H1 (cell line): Measurements from ENCODE around the gene SENP2.

Source experiments
- BCL11A ChIP-seq, 2 experiments: IDR thresholded peaks; one replicate each; pipeline ENCODE4 v1.6.1; 2011; ENCODE audit warnings: low read depth in 2 of 2, low read length in 2 of 2, mild to moderate bottlenecking in 2 of 2
- CEBPB ChIP-seq: IDR thresholded peaks from 2 replicates; pipeline ENCODE4 v1.6.1; 2012; ENCODE audit warnings: low read depth, low read length
- CTCF ChIP-seq, 3 experiments: IDR thresholded peaks; 1 replicate in 2 of 3; 2 replicates in 1 of 3; pipeline versions ENCODE4 v1.5.1 to v1.6.1; 2011; ENCODE audit warnings: low read length in 3 of 3, mild to moderate bottlenecking in 3 of 3, inconsistent platforms in 2 of 3, low read depth in 1 of 3, moderate library complexity in 1 of 3; ENCODE audit not compliant: insufficient read depth in 1 of 3; ENCODE audit errors: control extremely low read depth in 1 of 3
- EP300 ChIP-seq, 2 experiments: IDR thresholded peaks; 1 replicate in 1 of 2; 2 replicates in 1 of 2; pipeline ENCODE4 v1.6.1; 2011 to 2012; ENCODE audit warnings: low read depth in 2 of 2, low read length in 2 of 2, mild to moderate bottlenecking in 2 of 2, borderline replicate concordance in 1 of 2, inconsistent platforms in 1 of 2, moderate library complexity in 1 of 2
- EZH2 ChIP-seq: fragments of 200-600 bp; sonication (generic); IDR thresholded peaks from 2 replicates; pipeline ENCODE4 v1.7.1; 2012; ENCODE audit warnings: low read depth, mild to moderate bottlenecking, moderate library complexity, low read length, inconsistent platforms; ENCODE audit not compliant: severe bottlenecking
- KDM5A ChIP-seq: fragments of 200-600 bp; IDR thresholded peaks from 2 replicates; pipeline ENCODE4 v1.7.1; 2012; ENCODE audit warnings: mild to moderate bottlenecking, low read length, inconsistent platforms, mixed read lengths
- POLR2A ChIP-seq, 2 experiments: IDR thresholded peaks; 1 replicate in 1 of 2; 2 replicates in 1 of 2; pipeline ENCODE4 v1.6.1; 2011; ENCODE audit warnings: low read depth in 2 of 2, low read length in 2 of 2, mild to moderate bottlenecking in 2 of 2; ENCODE audit errors: control extremely low read depth in 1 of 2
- RFX5 ChIP-seq: IDR thresholded peaks from 2 replicates; pipeline ENCODE4 v1.6.1; 2011; ENCODE audit warnings: low read depth, low read length, improper control_type of control experiment, borderline replicate concordance
- SIN3A ChIP-seq, 2 experiments: IDR thresholded peaks in 1 of 2; conservative IDR thresholded peaks in 1 of 2; 2 replicates each; pipeline ENCODE4 v1.6.1; 2011 to 2012; ENCODE audit warnings: low read length in 2 of 2, improper control_type of control experiment in 1 of 2, low read depth in 1 of 2, mild to moderate bottlenecking in 1 of 2
- SIRT6 ChIP-seq: IDR thresholded peaks from one replicate; pipeline ENCODE4 v1.7.1; 2012; ENCODE audit warnings: low read length, inconsistent platforms
- TAF1 ChIP-seq: IDR thresholded peaks from 2 replicates; pipeline ENCODE4 v1.6.1; 2011; ENCODE audit warnings: mild to moderate bottlenecking, low read depth, low read length
- TBP ChIP-seq: IDR thresholded peaks from 2 replicates; pipeline ENCODE4 v1.6.1; 2011; ENCODE audit warnings: low read depth, low read length, improper control_type of control experiment

- TF ChIP-seq CTCF (IDR thresholded peaks at IDR 0.05; ENCODE audit: control extremely low read depth in 1 of 3, insufficient read depth in 1 of 3, low read depth in 1 of 3, low read length in 3 of 3) (no peak), BCL11A (IDR thresholded peaks at IDR 0.05; ENCODE audit: low read depth in 2 of 2, low read length in 2 of 2) (no peak), EP300 (IDR thresholded peaks at IDR 0.05; ENCODE audit: borderline replicate concordance in 1 of 2, low read depth in 2 of 2, low read length in 2 of 2) (no peak), KDM5A (no peak), EZH2 (no peak), SIN3A (conservative IDR thresholded peaks at IDR 0.05 in 1 of 2, IDR thresholded peaks at IDR 0.05 in 1 of 2; ENCODE audit: low read depth in 1 of 2, low read length in 2 of 2) (no peak), POLR2A (IDR thresholded peaks at IDR 0.05; ENCODE audit: control extremely low read depth in 1 of 2, low read depth in 2 of 2, low read length in 2 of 2) (no peak), SIRT6 (no peak), TAF1 (no peak), TBP (no peak), RFX5 (no peak), CEBPB (no peak)
Measured at GRCh38 chr3:185594073-185594472, 8.0 kb downstream of the SENP2 start.
